Ascending aorta (tissue), 2 donors: ENCODE data around the gene GALNT15. TPM values are rescaled to one million over a fixed set of nuclear protein-coding genes. Genes with fewer than 3 reads are reported as not detected.
A peak's percentile ranks its signal among the peaks of the same experiment; 100 is the strongest.

Experiments
- DNase-seq, 2 donors: peaks; one replicate each; pipeline ENCODE4 v3.0.0-alpha.2; 2019; ENCODE audit warnings: low spot score in 2 of 2
- H3K27ac ChIP-seq, 2 donors: fragments of 200-600 bp; sonication (generic); one replicate each; pipeline ENCODE4 v1.5.1; 2016 to 2017; ENCODE audit warnings: mild to moderate bottlenecking in 1 of 2
- H3K27me3 ChIP-seq: fragments of 200-600 bp; sonication (generic); one replicate; pipeline ENCODE4 v1.5.1; 2017
- H3K36me3 ChIP-seq, 2 donors: fragments of 200-600 bp; sonication (generic); one replicate each; pipeline ENCODE4 v1.5.1; 2016
- H3K4me1 ChIP-seq, 2 donors: fragments of 200-600 bp; sonication (generic); one replicate each; pipeline ENCODE4 v1.5.1; 2016 to 2017; ENCODE audit warnings: mild to moderate bottlenecking in 1 of 2
- H3K4me3 ChIP-seq, 2 donors: fragments of 200-600 bp; sonication (generic); one replicate each; pipeline ENCODE4 v1.5.1; 2016 to 2017; ENCODE audit warnings: mild to moderate bottlenecking in 1 of 2
- H3K9me3 ChIP-seq, 2 donors: fragments of 200-600 bp; sonication (generic); one replicate each; pipeline ENCODE4 v1.5.1; 2016
- intact Hi-C: fragments of 100-400 bp; cut with DNase I; formaldehyde crosslinking; loops from one replicate; pipeline ENCODE4 v1.15.1; 2023
- total RNA-seq: library from RNA; depleted of rRNA; stranded (reverse); fragments of >200 nt; gene quantifications from one replicate; pipeline ENCODE4 v1.1.0, GENCODE V29; 2016
- TF ChIP-seq, protein P1 (sequence below), 3 experiments: fragments of 200-600 bp in 2 of 3; fragments of 450-650 bp in 1 of 3; sonication (generic) in 2 of 3; IDR thresholded peaks; one replicate each; pipeline ENCODE4 v1.5.1; 2016 to 2019; ENCODE audit warnings: antibody characterized with exemption in 3 of 3, mild to moderate bottlenecking in 1 of 3, moderate library complexity in 1 of 3

The GALNT15 gene
- total RNA-seq, 1 donor from 2014 or later, result 222 TPM

DNA sequence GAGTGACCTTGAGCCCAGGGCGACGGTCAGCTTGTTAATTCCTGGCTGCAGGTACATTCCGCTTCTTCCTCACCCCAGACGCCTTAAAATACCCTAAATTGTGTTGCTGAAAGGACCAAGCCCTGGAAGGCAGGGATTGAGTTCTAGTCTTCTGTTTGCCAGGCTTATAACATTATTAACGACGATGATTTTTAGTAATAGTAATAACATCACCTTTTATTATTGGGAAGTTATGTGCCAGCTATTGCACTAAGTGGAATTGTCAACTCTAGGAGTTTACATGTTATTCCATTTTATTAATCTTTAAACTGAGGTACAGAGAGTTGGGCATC, 90.9 kb downstream of the GALNT15 start:
- Histone ChIP-seq H3K27ac (peak overlapping the region; percentile 81 to 88), H3K27me3 (no peaks in the 10 kb centered on the region), H3K4me1 (peaks cover 0 to 25% of the 10 kb centered on the region in 2 donors), H3K4me3 (peak overlapping the region; percentile 65 to 84), H3K36me3 (peaks cover 2 to 4% of the 10 kb centered on the region in 2 donors), H3K9me3 (no peaks in the 10 kb centered on the region)
- intact Hi-C loops, result loop anchor here (1.0 to 5.0 kb wide), 2 partner anchors 286 to 1613 kb away; partner anchors contain the start of gene CCDC174
- no peak for DNase-seq
- TF ChIP-seq, protein P1, sequence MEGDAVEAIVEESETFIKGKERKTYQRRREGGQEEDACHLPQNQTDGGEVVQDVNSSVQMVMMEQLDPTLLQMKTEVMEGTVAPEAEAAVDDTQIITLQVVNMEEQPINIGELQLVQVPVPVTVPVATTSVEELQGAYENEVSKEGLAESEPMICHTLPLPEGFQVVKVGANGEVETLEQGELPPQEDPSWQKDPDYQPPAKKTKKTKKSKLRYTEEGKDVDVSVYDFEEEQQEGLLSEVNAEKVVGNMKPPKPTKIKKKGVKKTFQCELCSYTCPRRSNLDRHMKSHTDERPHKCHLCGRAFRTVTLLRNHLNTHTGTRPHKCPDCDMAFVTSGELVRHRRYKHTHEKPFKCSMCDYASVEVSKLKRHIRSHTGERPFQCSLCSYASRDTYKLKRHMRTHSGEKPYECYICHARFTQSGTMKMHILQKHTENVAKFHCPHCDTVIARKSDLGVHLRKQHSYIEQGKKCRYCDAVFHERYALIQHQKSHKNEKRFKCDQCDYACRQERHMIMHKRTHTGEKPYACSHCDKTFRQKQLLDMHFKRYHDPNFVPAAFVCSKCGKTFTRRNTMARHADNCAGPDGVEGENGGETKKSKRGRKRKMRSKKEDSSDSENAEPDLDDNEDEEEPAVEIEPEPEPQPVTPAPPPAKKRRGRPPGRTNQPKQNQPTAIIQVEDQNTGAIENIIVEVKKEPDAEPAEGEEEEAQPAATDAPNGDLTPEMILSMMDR (IDR thresholded peaks at IDR 0.05), result no peak

DNA sequence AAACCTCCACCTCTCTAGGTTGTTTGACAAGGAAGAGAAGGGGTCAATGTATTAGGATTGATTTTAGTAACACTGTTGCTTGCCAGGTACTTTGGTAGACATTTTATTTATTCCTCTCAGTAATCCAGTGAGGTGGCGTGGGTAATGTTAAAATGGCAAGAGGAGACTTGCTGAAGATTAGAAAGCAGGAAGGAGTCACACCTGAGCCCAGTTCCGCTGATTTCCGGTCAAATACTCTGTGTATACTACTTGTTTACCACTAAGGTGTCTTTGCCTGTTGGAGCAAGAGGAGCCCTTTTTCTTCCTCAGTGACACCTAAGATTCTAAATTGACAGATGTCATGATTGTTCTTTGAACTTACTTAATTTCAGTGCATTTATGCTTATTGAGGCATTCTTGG, 92.2 kb downstream of the GALNT15 start:
- peaks cover 6 to 15% of the 10 kb centered on the region in 2 donors for H3K36me3 ChIP-seq
- no peak for DNase-seq
- TF ChIP-seq, protein P1 (IDR thresholded peaks at IDR 0.05), result no peak
- H3K27ac ChIP-seq, result no peak overlapping the region
- H3K9me3 ChIP-seq, result no peaks in the 10 kb centered on the region
- no peaks in the 10 kb centered on the region for H3K27me3 ChIP-seq
- peaks cover 0 to 25% of the 10 kb centered on the region in 2 donors for H3K4me1 ChIP-seq
- intact Hi-C loops, result loop anchor here (5.0 kb wide), 1 partner anchor 1614 kb away; the partner anchor contains the start of gene CCDC174
- H3K4me3 ChIP-seq, result no peak overlapping the region

DNA sequence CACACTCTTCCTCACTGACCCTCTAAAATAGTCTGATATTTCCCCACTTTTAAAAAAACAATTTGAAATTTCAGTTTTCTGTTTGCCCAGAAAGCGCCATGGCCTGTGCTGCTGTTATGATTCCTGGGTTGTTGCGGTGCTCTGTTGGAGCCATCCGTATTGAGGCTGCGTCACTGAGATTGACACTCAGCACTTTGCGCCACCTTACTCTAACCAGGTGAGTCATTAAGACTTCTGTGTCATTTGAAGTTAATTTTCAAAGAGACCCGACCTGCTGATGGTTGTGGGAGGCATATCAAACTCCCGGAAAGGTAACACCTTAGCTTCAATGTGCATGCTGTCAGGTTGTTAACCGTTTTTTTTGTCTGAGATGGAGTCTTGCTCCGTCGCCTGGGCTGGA, 96.4 kb downstream of the GALNT15 start:
- Histone ChIP-seq H3K9me3 (no peaks in the 10 kb centered on the region), H3K36me3 (peaks cover 9 to 16% of the 10 kb centered on the region in 2 donors), H3K4me1 (peaks cover 0 to 10% of the 10 kb centered on the region in 2 donors), H3K4me3 (no peak overlapping the region), H3K27ac (no peak overlapping the region), H3K27me3 (no peaks in the 10 kb centered on the region)
- DNase-seq, result no peak
- intact Hi-C loops, result no loop called here
- TF ChIP-seq, protein P1 (IDR thresholded peaks at IDR 0.05), result no peak

DNA sequence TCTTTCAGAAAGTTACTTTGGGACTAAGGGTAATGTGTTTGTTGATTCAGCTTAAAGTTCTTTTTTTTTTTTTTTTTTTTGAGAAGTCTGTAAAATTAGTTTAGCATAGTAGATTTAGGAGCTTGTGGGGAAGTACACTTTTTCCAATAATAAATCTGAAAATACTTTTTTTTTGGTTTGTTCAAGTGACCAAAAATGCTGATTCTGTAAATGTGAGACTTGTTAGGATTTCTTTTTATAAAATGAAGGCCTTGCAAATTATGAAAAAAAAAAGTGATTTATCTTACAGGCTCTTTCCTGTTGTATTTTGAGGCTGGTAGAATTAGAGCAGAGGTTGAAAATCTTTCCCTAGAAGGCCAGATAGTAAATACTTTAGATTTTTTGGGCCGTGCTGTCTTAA, 98.1 kb downstream of the GALNT15 start:
- Histone ChIP-seq H3K36me3 (peaks cover 9 to 22% of the 10 kb centered on the region in 2 donors), H3K27ac (no peak overlapping the region), H3K4me1 (peaks cover 0 to 3% of the 10 kb centered on the region in 2 donors), H3K4me3 (no peak overlapping the region), H3K9me3 (no peaks in the 10 kb centered on the region), H3K27me3 (no peaks in the 10 kb centered on the region)
- DNase-seq, result no peak
- TF ChIP-seq, protein P1 (IDR thresholded peaks at IDR 0.05), result no peak
- intact Hi-C loops, result no loop called here

DNA sequence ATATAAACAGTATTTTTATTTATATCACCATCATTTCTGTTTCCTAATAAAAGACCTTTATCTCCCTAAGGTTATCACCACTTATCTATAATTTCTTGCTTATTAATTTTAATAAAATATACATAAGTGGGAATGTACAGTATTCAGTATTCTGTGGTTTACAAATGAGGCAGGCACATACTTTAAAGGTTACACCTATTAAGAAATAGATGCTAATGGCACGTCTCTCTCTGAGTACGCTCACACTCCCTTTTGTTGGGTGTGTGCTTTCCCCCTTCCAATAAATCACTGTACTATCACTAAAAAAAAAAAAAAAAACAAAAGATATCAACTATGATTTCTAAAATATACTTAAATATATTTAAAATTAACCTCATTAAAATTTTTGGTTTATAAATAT, 99.4 kb downstream of the GALNT15 start:
- no peak overlapping the region for H3K4me3 ChIP-seq
- DNase-seq, result no peak
- no peaks in the 10 kb centered on the region for H3K9me3 ChIP-seq
- intact Hi-C loops, result no loop called here
- no peak overlapping the region for H3K27ac ChIP-seq
- H3K36me3 ChIP-seq, result peaks cover 9 to 25% of the 10 kb centered on the region in 2 donors
- H3K27me3 ChIP-seq, result no peaks in the 10 kb centered on the region
- TF ChIP-seq, protein P1 (IDR thresholded peaks at IDR 0.05), result no peak
- no peaks in the 10 kb centered on the region for H3K4me1 ChIP-seq

DNA sequence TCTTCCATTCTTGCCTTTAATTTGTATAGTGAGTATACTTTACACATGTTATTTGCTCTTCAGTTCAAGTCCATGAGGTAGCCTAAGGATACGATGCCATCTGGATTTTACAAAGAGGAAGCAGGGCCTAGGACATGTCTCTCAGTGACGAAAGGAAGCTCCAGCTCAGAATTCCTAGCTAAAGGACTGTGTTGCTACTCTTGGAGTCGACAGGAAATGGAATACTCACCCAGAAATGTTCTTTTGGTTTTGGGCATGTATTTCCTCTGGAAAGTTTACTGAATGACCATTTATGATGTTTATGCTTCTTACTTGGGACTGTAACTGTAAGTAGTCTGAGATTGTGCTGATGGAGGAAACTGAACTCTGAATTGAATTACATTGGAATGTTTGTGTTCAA, 103.0 kb downstream of the GALNT15 start:
- Histone ChIP-seq H3K27me3 (no peaks in the 10 kb centered on the region), H3K4me3 (no peak overlapping the region), H3K9me3 (no peaks in the 10 kb centered on the region), H3K36me3 (peaks cover 5 to 9% of the 10 kb centered on the region in 2 donors), H3K27ac (no peak overlapping the region), H3K4me1 (no peaks in the 10 kb centered on the region)
- TF ChIP-seq, protein P1 (IDR thresholded peaks at IDR 0.05), result no peak
- intact Hi-C loops, result no loop called here
- DNase-seq, result no peak
